Fibroblast of skin of scalp (primary cell): Measurements from ENCODE around the gene KRT40. TPM values are rescaled to one million over a fixed set of nuclear protein-coding genes. Genes with fewer than 3 reads are reported as not detected.
A peak's percentile ranks its signal among the peaks of the same experiment; 100 is the strongest.
"Not testable (repeated sequence)": the region's sequence is repeated elsewhere in the genome, so short reads cannot be mapped to it uniquely, and the experiment has no call there.

ENCODE experiments used
- DNase-seq: peaks from one replicate; pipeline ENCODE4 v3.0.0-alpha.2; 2013
- polyA plus RNA-seq, 2 experiments: library from polyadenylated mRNA; unstranded; fragments of 120-200 nt; gene quantifications; one replicate each; pipeline ENCODE4 v1.2.1, GENCODE V29; 2013; ENCODE audit not compliant: insufficient read length in 2 of 2

KRT40 gene
- 0.06 TPM for polyA plus RNA-seq (2013, experiment 1 of 2; ENCODE audit: insufficient read length)
- 0.16 TPM for polyA plus RNA-seq (2013, experiment 2 of 2; ENCODE audit: insufficient read length)

GRCh38 chr17:40984226-40984625 lies at the start of gene KRT40:
KRT40 (minus strand) TSS chr17:40984326; CDS start chr17:40984273, 53 bp downstream.
- DNase-seq = no peak

- DNase-seq = no peak
These were observed 45.6 kb upstream of the KRT40 start, which contains the start of gene KRTAP1-4 for GRCh38 chr17:41029633-41030245. KRTAP1-4 (minus strand) TSS chr17:41030195; CDS start chr17:41030078, 117 bp downstream.

DNA sequence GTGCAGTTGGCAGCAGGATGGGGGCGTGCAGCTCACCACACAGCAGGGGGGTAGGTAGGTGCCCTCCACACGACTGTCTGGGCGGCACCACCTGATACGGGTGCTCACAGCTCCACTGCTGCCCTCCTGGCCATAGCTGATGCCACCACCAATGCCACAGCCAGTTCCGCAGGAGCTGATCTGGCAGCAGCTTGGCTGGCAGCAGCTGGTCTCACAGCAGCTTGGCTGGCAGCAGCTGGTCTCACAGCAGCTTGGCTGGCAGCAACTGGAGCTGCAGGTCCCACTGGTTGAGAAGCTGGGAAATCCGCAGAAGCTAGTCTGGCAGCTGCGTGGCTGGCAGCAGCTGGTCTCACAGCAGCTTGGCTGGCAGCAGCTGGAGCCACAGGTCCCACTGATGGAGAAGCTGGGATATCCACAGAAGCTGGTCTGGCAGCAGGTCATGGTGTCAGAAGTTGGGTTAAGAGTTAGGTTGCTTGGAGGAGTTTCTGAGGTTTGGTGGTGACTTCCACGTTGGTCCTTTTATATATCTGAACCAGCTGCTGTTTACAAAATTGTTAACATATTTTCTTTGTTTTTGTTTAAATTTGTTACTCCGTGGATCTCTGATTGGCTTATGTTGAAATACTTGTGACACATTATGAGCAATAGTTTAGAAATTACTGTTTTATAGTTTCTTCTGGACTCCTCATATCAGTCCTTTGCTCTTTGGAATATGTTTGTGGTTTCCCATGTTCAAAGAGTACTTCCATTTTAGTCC lies 42.8 kb upstream of the KRT40 start, which contains the start of gene KRTAP1-5:
KRTAP1-5 (minus strand) TSS at position 494 of the 757 bp plus-strand sequence; CDS start at position 441, 53 bp downstream.
- peak; percentile 83 for DNase-seq

DNA sequence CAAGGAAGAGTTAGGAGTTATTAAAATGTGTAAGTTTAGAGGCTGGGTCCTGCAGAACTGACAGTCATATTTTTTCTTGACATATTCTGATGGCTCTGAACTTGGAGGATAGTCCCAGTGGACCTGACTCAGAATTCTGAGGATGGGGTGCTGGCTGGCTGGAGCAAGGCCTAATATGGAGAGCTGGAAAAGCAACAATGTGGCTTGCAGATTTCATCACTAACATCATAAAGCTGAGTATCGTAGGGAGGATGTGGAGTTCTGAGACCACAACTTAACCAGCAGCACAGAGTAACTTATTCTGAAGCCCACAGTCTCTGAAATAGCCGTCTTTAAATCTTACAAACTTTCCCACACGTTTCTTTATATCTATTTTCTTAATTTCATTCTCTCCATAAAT lies 40.6 kb upstream of the KRT40 start:
- DNase-seq = peak; percentile 86

DNA sequence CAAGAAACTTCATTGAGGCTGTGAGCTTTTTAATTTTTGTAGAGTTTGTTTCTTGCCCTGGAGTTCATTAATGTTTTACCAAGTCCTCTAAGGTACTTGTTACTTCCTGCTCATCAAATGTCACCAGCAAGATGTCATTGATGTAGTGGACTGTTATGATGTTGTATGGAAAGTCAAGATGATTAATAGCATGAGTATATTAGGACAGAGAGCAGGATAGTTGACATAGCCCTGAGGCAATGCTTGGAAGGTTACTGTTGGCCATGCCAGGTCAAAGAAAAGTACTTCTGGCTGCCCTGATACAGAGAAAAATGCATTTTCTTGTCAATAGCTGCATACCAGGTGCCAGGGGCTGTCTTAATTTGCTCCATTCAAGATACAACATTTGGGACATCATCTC lies 36.2 kb upstream of the KRT40 start:
- DNase-seq = no peak

DNA sequence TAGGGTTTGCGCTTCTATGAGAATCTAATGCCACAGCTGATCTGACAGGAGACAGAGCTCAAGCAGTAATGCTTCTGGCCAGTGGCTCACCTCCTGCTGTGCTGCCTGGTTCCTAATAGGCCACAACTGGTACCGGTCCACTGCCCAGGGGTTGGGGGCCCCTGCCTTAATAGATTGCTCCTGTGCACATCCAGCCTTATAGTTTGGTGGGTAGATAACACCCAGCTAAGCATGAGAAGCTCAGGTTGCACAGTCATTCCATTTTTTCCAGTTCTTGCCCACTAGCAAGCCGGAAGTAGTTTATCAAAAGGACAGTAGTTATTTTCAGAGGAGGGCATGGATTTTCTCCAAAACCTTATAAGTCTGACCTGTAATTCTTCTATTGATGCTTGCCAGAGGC lies 35.3 kb upstream of the KRT40 start:
- no peak for DNase-seq

DNA sequence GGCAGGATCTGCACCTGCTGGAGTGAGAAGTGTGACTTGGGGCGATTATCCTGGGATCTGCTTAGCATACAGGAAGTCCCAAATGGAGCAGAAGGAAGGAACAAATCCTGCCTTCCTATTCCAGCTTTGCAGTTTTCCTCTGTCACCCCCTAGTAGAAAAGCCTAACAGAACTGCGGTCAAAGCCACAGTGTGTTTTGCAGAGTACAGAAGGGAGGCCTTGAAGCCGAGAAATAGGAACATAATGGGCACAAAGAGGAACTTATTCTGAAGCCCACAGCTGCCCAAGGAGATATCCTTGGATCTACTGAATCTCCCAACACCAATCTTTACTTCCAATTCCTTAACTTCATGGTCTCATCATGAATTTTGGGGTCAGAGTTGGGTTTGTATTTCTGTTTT lies 34.4 kb upstream of the KRT40 start:
- no peak for DNase-seq

DNA sequence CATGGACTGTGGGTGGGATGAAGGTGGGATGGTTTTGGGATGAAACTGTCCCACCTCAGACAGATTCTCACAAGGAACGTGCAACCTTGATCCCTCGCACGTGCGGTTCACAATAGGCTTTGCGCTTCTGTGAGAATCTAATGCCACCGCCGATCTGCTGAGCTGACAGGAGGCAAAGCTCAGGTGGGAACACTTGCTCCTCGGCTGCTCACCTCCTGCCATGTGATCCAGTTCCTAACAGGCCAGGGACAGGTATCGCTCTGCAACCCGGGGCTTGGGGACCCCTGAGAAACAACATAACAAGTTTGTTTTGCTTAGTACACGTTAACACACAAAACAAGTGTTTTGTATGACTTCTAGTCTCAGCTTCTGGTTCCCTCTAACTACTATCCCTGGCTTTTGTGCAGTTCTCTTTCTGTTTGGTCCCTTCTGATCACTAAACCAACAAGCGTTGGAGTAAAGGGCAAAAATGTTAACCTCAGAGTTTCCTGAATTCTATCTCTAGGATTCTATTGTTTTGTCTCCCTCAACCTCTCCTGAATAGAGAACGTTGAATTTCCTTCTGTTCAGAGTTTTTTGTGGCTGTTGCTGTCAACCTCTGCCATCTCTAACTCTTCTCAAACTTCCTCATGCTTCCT lies 32.6 kb upstream of the KRT40 start:
- DNase-seq = no peak

DNA sequence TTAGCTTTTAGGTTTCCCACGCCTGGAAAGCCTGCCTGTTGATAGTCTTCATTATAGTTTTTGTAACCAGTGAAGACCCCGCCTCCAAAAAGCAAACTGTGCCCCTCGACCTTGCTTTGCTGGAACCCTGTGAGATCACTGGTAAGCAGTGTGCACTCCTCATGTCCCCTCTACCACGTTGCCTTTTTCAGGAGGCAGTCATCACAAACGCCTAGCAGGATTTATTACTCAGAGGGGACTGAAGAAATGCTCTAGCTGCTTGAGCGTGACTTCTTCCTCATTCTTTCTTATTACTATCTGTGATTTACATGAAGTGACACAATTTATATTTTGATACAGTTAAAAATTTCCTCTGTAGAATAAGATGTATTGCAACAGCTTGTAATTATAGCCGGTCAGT lies 31.3 kb upstream of the KRT40 start:
- no peak for DNase-seq

DNA sequence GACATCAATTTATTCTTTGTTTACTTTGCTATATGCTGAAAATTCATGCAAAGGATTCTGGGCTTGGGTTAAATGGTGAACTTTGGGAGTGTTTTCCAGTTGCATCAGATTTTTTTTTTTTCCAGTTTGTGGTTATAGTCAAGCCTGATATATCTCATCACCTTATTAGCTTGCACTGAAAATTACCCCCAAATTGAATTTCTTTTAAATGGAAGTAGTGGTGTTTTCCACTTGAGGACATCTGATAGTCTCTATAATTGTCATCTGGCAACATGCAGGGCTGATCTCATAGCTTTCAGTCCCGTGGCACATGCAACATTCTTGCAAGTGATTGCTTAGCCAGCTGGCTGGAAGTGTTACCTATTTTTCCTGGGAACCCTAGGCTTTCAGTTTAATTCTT lies 29.5 kb upstream of the KRT40 start:
- DNase-seq = peak; percentile 69

- DNase-seq = no peak
These were observed 29.1 kb upstream of the KRT40 start for GRCh38 chr17:41013181-41013580.

GRCh38 chr17:41012326-41013120 lies 28.4 kb upstream of the KRT40 start:
- no peak for DNase-seq

GRCh38 chr17:41010441-41010840 lies 26.3 kb upstream of the KRT40 start:
- no peak for DNase-seq

DNA sequence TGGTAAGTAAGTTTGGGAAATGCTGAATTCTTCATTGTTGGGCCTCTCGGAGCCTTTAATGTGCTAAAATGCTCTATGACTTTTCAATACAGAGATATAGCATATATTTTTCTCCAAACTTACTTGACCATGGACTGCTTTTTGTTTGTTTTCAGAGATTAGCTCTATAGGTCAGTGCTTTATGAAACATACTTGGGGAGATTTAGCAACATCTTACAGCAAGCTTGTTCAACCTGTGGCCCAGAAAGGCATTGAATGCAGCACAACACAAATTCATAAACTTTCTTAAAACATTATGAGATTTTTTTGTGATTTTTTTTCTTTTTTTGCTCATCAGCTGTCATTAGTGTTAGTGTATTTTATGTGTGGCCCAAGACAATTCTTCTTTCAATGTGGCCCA lies 25.8 kb upstream of the KRT40 start:
- DNase-seq = no peak

DNA sequence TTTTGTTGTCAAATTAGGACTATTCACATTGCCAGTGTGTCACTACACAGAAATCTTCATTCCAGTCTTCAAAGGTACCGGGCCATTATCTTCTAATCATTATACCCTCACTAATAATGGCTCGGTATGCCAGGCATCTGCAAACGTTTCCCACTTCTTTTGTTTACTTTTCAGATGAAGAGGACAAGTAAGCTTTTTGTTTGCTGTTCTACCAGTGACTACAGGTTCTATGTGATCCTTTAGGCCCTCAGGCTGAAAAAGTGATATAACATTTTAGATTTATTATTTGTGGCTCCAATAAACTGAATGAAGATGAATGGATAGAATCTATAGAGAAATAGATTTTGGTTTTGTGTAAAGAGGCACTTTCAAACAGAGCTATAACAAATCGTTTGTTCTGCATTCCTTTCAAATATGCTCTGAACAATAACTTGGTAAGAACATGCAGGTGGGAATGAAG lies 25.2 kb upstream of the KRT40 start:
- DNase-seq = no peak

- no peak for DNase-seq
These were observed 24.7 kb upstream of the KRT40 start, which contains the start of gene KRTAP3-1 for GRCh38 chr17:41008811-41009210. KRTAP3-1 (minus strand) TSS chr17:41009128; CDS start chr17:41009074, 54 bp downstream.

- DNase-seq = no peak
These were observed 20.3 kb upstream of the KRT40 start for GRCh38 chr17:41004397-41004796.

GRCh38 chr17:41003926-41004325 lies 19.8 kb upstream of the KRT40 start:
- no peak for DNase-seq

- DNase-seq = peak; percentile 35
These were observed 18.7 kb upstream of the KRT40 start for GRCh38 chr17:41002814-41003213.

GRCh38 chr17:41001795-41002194 lies 17.7 kb upstream of the KRT40 start:
- no peak for DNase-seq

GRCh38 chr17:40999563-40999962 lies 15.4 kb upstream of the KRT40 start, which contains the start of gene KRTAP3-2:
KRTAP3-2 (minus strand) TSS chr17:40999906; CDS start chr17:40999853, 53 bp downstream.
- DNase-seq = not testable (repeated sequence)

- DNase-seq = no peak
These were observed 13.2 kb upstream of the KRT40 start for GRCh38 chr17:40997361-40997760.
